CD1c-positive myeloid dendritic cell (primary cell): ENCODE data around the gene DNAH1.

ENCODE experiments used
- DNase-seq: peaks from one replicate; pipeline ENCODE4 v3.0.0-alpha.2; 2016; ENCODE audit errors: extremely low spot score

DNAH1 gene

GRCh38 chr3:52388348-52388821, 72.3 kb downstream of the DNAH1 start:
- DNase-seq, result no peak

GRCh38 chr3:52388933-52389332, 72.8 kb downstream of the DNAH1 start:
- DNase-seq, result no peak

- no peak for DNase-seq
Observed at GRCh38 chr3:52391096-52391495, 75.0 kb downstream of the DNAH1 start.

GRCh38 chr3:52392216-52392930, 76.3 kb downstream of the DNAH1 start:
- DNase-seq, result no peak

- no peak for DNase-seq
Observed at GRCh38 chr3:52393131-52393807, 77.2 kb downstream of the DNAH1 start.

GRCh38 chr3:52393959-52394670, 78.0 kb downstream of the DNAH1 start:
- DNase-seq, result no peak

GRCh38 chr3:52394751-52395502, 78.8 kb downstream of the DNAH1 start:
- no peak for DNase-seq

- DNase-seq, result no peak
Observed at GRCh38 chr3:52395503-52395865, 79.4 kb downstream of the DNAH1 start.

GRCh38 chr3:52396011-52396906, 80.1 kb downstream of the DNAH1 start:
- no peak for DNase-seq

GRCh38 chr3:52396907-52397591, 80.9 kb downstream of the DNAH1 start:
- no peak for DNase-seq

- DNase-seq, result no peak
Observed at GRCh38 chr3:52397676-52398399, 81.7 kb downstream of the DNAH1 start.

GRCh38 chr3:52398670-52399081, 82.6 kb downstream of the DNAH1 start:
- no peak for DNase-seq

GRCh38 chr3:52399131-52399530, 83.0 kb downstream of the DNAH1 start:
- DNase-seq, result no peak

- no peak for DNase-seq
Observed at GRCh38 chr3:52399593-52399992, 83.5 kb downstream of the DNAH1 start.

GRCh38 chr3:52400275-52400793, 84.2 kb downstream of the DNAH1 start:
- no peak for DNase-seq

GRCh38 chr3:52401021-52401420, 84.9 kb downstream of the DNAH1 start:
- DNase-seq, result no peak

- DNase-seq, result no peak
Observed at GRCh38 chr3:52401551-52401950, 85.4 kb downstream of the DNAH1 start.

GRCh38 chr3:52402101-52402521, 86.0 kb downstream of the DNAH1 start:
- no peak for DNase-seq

GRCh38 chr3:52402706-52403270, 86.7 kb downstream of the DNAH1 start:
- DNase-seq, result no peak
